ENCODE results near the gene TRIM42.

The TRIM42 gene

DNA sequence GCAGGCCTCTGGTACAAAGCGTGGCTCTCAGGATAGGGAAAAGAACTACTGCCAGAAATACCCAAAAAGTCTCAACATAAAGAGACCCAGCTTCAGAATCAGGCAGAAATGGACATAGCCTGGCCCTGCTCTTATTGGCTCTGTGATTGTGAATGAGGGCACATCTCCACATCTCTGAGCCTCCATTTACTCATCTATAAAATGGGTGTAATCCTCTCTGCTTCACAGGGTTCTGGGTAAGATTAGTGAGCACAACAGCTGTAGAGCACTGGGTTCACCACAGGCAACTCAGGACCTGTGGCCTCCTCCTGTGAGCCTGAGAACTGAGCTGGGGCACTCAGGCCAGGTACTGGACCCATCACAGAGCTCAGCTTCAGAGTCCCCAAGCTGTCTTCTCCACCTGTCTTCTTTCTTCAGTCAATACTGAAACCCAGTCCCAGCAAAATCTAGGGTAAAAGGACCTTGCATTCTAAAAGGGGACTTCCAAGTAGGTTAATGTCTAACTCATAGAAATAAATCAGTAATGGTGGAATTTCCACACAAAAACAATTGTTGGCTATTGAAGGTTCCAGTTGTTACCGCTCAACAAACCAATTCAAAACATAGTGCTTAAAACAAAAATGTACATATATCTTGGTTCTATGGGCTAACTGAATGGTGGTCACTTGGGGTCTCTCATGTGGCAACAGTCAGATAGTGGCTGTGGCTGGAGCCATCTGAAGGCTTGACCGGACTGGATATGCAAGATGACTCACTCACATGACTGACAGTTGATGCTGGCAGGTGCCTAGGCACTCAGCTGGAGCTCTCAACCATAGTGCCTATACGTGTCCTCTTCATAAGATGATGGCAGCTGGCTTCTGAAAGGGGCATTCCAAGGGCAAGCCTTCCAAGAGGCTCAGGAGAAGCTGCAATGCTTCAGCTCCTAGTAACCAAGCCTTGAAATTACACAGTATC, 47.3 kb downstream of the TRIM42 start:
- H3K27me3 ChIP-seq (ENCODE audit: control insufficient read depth in 2 of 2, insufficient read depth in 2 of 2, low read length in 2 of 2), result no peaks in the 10 kb centered on the region
- H3K36me3 ChIP-seq (ENCODE audit: control insufficient read depth in 2 of 2, insufficient read depth in 2 of 2, low read length in 2 of 2), result no peaks in the 10 kb centered on the region

DNA sequence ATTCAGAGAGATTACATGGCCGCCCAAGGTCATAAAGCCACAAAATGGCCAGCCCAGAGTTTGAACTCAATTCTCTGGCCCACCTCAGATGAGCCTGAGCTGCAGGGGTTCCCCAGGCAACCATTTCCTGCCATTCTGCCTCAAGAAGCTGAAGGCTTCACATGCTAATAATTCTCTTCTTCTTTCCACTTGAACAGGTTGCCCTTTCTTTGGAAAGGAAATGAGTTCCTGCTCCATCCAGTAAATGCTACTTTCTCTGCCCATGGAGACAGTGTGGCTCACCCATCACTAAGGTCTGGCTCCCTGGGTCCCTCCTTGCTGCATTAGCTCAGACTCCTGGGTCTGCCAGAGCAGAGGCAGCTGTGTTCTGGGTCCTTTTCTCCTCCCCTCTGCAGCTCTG, 48.2 kb downstream of the TRIM42 start:
- no peak overlapping the region for H3K9ac ChIP-seq (ENCODE audit: low read depth in 1 of 2, low read length in 2 of 2)
- no peaks in the 10 kb centered on the region for H3K4me1 ChIP-seq (ENCODE audit: control insufficient read depth in 2 of 2, insufficient read depth in 2 of 2, low read length in 2 of 2)
- H3K4me3 ChIP-seq (ENCODE audit: low read length in 2 of 2), result no peak overlapping the region
- H3K9me3 ChIP-seq (ENCODE audit: control insufficient read depth in 2 of 2, low read length in 2 of 2), result no peaks in the 10 kb centered on the region
- H3K27me3 ChIP-seq (ENCODE audit: control insufficient read depth in 2 of 2, insufficient read depth in 2 of 2, low read length in 2 of 2), result no peaks in the 10 kb centered on the region
- no peak overlapping the region for H3K27ac ChIP-seq (ENCODE audit: low read depth in 2 of 2, low read length in 2 of 2)
- H3K36me3 ChIP-seq (ENCODE audit: control insufficient read depth in 2 of 2, insufficient read depth in 2 of 2, low read length in 2 of 2), result no peaks in the 10 kb centered on the region

More for the DNA sequence above, 47.3 kb downstream of the TRIM42 start:
- Histone ChIP-seq H3K27ac (ENCODE audit: low read depth in 2 of 2, low read length in 2 of 2) (no peak overlapping the region), H3K9ac (ENCODE audit: low read depth in 1 of 2, low read length in 2 of 2) (no peak overlapping the region), H3K4me1 (ENCODE audit: control insufficient read depth in 2 of 2, insufficient read depth in 2 of 2, low read length in 2 of 2) (no peaks in the 10 kb centered on the region), H3K9me3 (ENCODE audit: control insufficient read depth in 2 of 2, low read length in 2 of 2) (no peaks in the 10 kb centered on the region), H3K4me3 (ENCODE audit: low read length in 2 of 2) (no peak overlapping the region)

DNA sequence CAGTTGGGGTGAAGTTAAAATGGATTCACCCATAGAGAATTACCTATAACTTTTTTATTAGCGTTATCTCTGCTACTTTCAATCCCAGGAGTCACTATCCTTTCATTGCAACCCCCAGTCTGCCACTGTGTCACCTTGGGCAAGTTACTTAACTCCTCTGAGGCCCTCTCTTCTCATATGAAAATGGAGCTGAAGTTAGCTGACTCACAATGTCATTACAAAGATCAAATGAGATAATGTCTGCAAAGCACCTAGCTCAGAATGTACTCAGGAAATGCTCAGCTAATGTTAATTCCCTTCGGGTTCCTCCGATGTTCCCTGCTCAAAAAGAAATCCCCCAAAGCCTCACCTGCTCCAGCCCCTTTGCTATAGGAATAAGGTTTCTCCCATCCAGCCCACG, 50.0 kb downstream of the TRIM42 start:
- no peaks in the 10 kb centered on the region for H3K36me3 ChIP-seq (ENCODE audit: control insufficient read depth in 2 of 2, insufficient read depth in 2 of 2, low read length in 2 of 2)
- H3K4me3 ChIP-seq (ENCODE audit: low read length in 2 of 2), result no peak overlapping the region
- no peak overlapping the region for H3K27ac ChIP-seq (ENCODE audit: low read depth in 2 of 2, low read length in 2 of 2)
- no peak overlapping the region for H3K9ac ChIP-seq (ENCODE audit: low read depth in 1 of 2, low read length in 2 of 2)
- H3K4me1 ChIP-seq (ENCODE audit: control insufficient read depth in 2 of 2, insufficient read depth in 2 of 2, low read length in 2 of 2), result no peaks in the 10 kb centered on the region
- H3K9me3 ChIP-seq (ENCODE audit: control insufficient read depth in 2 of 2, low read length in 2 of 2), result no peaks in the 10 kb centered on the region
- no peaks in the 10 kb centered on the region for H3K27me3 ChIP-seq (ENCODE audit: control insufficient read depth in 2 of 2, insufficient read depth in 2 of 2, low read length in 2 of 2)

DNA sequence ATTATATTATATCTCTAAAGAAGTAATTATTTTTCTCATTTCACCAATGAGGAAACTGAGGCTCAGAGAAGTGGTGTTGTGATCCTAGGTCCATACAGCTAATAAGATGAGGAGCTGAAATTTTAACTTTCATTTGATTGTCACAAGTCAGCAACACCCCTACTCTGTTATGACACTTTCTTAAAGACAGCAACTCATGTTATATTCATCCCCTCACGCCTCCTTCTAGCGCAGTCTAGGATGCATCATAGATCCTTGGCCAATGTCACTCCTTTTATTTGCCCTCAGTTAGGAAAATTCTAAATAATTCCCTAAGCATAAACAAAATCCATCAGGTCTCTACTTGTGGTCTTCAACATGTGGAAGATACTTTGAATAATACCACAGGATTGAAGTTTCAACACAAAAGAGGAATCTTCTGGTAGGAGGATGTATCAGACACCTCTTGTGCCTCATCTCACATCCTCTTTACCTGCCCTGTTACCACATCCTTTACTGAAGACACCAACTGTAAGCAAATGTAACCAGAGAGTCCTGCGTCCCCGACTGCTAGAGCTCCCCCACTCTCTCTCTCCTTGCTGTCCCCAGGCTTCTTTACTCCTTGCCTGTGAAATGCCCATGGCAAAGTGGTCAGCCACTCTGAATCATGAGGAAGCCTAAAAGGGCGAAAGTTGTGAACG, 53.7 kb downstream of the TRIM42 start:
- Histone ChIP-seq H3K9ac (ENCODE audit: low read depth in 1 of 2, low read length in 2 of 2) (no peak overlapping the region), H3K27ac (ENCODE audit: low read depth in 2 of 2, low read length in 2 of 2) (no peak overlapping the region), H3K27me3 (ENCODE audit: control insufficient read depth in 2 of 2, insufficient read depth in 2 of 2, low read length in 2 of 2) (no peaks in the 10 kb centered on the region), H3K36me3 (ENCODE audit: control insufficient read depth in 2 of 2, insufficient read depth in 2 of 2, low read length in 2 of 2) (no peaks in the 10 kb centered on the region), H3K4me1 (ENCODE audit: control insufficient read depth in 2 of 2, insufficient read depth in 2 of 2, low read length in 2 of 2) (no peaks in the 10 kb centered on the region), H3K9me3 (ENCODE audit: control insufficient read depth in 2 of 2, low read length in 2 of 2) (no peaks in the 10 kb centered on the region), H3K4me3 (ENCODE audit: low read length in 2 of 2) (no peak overlapping the region)

DNA sequence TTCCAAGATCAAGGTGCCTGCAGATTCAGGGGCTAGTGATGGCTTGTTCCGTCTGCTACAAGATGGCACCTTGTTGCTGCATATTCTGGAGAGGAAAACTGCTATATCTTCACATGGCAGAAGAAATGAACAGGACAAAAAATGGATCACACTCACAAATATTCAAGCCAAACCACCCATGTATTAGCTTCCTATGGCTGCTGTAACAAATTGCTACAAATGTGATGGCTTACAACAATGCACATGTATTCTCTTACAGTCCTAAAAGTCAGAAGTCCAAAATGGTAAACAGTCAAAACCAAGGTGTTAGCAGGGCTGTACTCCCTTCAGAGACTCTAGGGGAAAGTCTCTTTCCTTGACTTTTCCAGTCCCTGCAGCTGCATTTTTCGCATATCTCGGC, 55.8 kb downstream of the TRIM42 start:
- Histone ChIP-seq H3K9me3 (ENCODE audit: control insufficient read depth in 2 of 2, low read length in 2 of 2) (no peaks in the 10 kb centered on the region), H3K36me3 (ENCODE audit: control insufficient read depth in 2 of 2, insufficient read depth in 2 of 2, low read length in 2 of 2) (no peaks in the 10 kb centered on the region), H3K4me1 (ENCODE audit: control insufficient read depth in 2 of 2, insufficient read depth in 2 of 2, low read length in 2 of 2) (no peaks in the 10 kb centered on the region), H3K27ac (ENCODE audit: low read depth in 2 of 2, low read length in 2 of 2) (no peak overlapping the region), H3K4me3 (ENCODE audit: low read length in 2 of 2) (no peak overlapping the region), H3K9ac (ENCODE audit: low read depth in 1 of 2, low read length in 2 of 2) (no peak overlapping the region), H3K27me3 (ENCODE audit: control insufficient read depth in 2 of 2, insufficient read depth in 2 of 2, low read length in 2 of 2) (peaks cover 0 to 3% of the 10 kb centered on the region in 2 donors)

DNA sequence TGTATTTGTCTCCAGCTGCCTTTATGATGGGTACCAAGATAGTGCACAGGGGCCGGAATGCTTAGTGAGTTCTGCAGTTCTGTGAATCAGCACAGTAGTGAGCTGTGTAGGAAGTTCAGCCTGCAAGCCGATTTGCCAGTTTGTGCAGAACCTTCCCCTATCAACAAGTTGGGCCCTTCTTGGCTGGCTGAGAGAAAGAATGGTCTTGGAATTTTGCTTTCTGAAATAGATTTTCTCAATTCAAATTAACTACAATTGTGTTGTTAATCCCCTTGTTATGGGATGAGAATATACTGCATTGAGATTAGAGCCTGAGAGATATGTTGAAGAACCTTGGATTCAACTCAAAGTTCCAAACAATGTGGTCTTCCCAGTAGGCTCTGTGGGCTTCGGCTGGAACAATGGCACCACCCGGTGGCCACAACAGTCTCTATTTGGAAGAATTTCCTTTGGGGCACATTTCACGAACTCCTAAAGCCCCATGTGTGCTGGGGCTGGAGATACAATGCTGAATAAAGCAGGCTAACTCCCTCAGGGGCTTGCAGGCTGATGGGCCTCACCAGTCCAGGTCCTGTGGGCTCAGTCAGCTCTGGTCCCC, 59.1 kb downstream of the TRIM42 start:
- peaks cover 0 to 3% of the 10 kb centered on the region in 2 donors for H3K27me3 ChIP-seq (ENCODE audit: control insufficient read depth in 2 of 2, insufficient read depth in 2 of 2, low read length in 2 of 2)
- H3K4me3 ChIP-seq (ENCODE audit: low read length in 2 of 2), result no peak overlapping the region
- no peaks in the 10 kb centered on the region for H3K36me3 ChIP-seq (ENCODE audit: control insufficient read depth in 2 of 2, insufficient read depth in 2 of 2, low read length in 2 of 2)
- no peak overlapping the region for H3K9ac ChIP-seq (ENCODE audit: low read depth in 1 of 2, low read length in 2 of 2)
- H3K9me3 ChIP-seq (ENCODE audit: control insufficient read depth in 2 of 2, low read length in 2 of 2), result no peaks in the 10 kb centered on the region
- no peaks in the 10 kb centered on the region for H3K4me1 ChIP-seq (ENCODE audit: control insufficient read depth in 2 of 2, insufficient read depth in 2 of 2, low read length in 2 of 2)
- H3K27ac ChIP-seq (ENCODE audit: low read depth in 2 of 2, low read length in 2 of 2), result no peak overlapping the region

DNA sequence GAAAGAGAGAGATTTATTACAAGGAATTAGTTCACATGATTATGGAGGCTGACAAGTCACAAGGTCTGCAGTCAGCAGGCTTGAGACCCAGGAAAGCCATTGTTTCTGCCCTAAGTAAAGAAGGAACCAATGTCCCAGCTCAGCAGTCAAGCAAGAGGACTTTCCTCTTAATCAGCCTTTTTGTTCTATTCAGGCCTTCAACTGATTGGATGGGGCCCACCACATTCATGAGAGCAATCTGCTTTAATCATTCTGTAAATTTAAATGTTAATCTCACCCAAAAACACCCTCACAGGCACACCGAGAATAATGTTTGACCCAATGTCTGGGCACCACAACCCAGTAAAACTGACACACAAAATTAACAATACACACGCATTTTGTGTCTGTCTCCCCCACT, 64.3 kb downstream of the TRIM42 start:
- no peak overlapping the region for H3K4me3 ChIP-seq (ENCODE audit: low read length in 2 of 2)

DNA sequence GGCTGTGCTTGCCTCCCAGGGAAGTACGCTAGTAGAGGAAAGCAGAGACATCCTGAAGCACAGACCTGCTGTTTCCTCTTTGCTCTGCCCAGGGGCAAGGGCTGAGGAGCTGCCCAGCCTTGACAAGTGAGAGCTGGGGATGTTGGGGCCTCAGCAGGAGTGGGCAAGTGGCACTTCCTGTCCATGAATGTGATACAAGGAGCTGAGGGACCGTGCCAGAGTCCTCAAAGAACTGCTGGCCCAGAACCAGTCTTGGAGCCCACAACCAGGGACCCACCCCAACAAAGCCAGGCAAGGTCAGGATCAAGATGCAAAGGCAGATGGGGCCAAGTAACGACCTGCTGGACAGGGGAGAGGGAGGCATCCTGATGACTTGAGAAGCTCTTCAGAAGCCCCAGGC, 70.3 kb downstream of the TRIM42 start:
- Histone ChIP-seq H3K9ac (ENCODE audit: low read depth in 1 of 2, low read length in 2 of 2) (no peak overlapping the region), H3K4me1 (ENCODE audit: control insufficient read depth in 2 of 2, insufficient read depth in 2 of 2, low read length in 2 of 2) (no peaks in the 10 kb centered on the region), H3K27ac (ENCODE audit: low read depth in 2 of 2, low read length in 2 of 2) (no peak overlapping the region), H3K4me3 (ENCODE audit: low read length in 2 of 2) (no peak overlapping the region), H3K27me3 (ENCODE audit: control insufficient read depth in 2 of 2, insufficient read depth in 2 of 2, low read length in 2 of 2) (peaks cover 0 to 4% of the 10 kb centered on the region in 2 donors), H3K9me3 (ENCODE audit: control insufficient read depth in 2 of 2, low read length in 2 of 2) (no peaks in the 10 kb centered on the region), H3K36me3 (ENCODE audit: control insufficient read depth in 2 of 2, insufficient read depth in 2 of 2, low read length in 2 of 2) (no peaks in the 10 kb centered on the region)

More for the DNA sequence above, 64.3 kb downstream of the TRIM42 start:
- H3K27me3 ChIP-seq (ENCODE audit: control insufficient read depth in 2 of 2, insufficient read depth in 2 of 2, low read length in 2 of 2), result peaks cover 0 to 3% of the 10 kb centered on the region in 2 donors
- no peak overlapping the region for H3K27ac ChIP-seq (ENCODE audit: low read depth in 2 of 2, low read length in 2 of 2)
- H3K9me3 ChIP-seq (ENCODE audit: control insufficient read depth in 2 of 2, low read length in 2 of 2), result no peaks in the 10 kb centered on the region
- H3K36me3 ChIP-seq (ENCODE audit: control insufficient read depth in 2 of 2, insufficient read depth in 2 of 2, low read length in 2 of 2), result no peaks in the 10 kb centered on the region
- no peak overlapping the region for H3K9ac ChIP-seq (ENCODE audit: low read depth in 1 of 2, low read length in 2 of 2)
- no peaks in the 10 kb centered on the region for H3K4me1 ChIP-seq (ENCODE audit: control insufficient read depth in 2 of 2, insufficient read depth in 2 of 2, low read length in 2 of 2)

DNA sequence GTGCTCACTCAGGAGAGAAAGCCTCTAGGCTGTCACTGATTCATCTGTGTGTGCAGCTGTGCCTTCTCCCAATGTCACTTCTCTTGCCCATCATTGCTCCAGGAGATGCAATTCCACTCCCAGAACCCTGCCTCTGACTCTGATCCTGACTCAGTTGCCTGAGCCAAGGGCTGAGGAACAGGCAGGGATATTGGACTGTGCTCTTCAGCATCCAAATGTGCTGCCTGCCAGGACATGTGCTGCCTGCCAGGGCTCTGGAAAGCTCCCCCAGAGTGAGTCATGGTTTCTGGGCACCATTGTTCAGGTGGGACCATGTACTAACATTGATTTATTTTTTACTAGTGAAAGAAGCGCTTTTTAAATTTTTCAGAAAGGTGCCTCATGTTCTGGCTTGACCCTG, 71.0 kb downstream of the TRIM42 start:
- H3K9ac ChIP-seq (ENCODE audit: low read depth in 1 of 2, low read length in 2 of 2), result no peak overlapping the region
- H3K27ac ChIP-seq (ENCODE audit: low read depth in 2 of 2, low read length in 2 of 2), result no peak overlapping the region
- H3K9me3 ChIP-seq (ENCODE audit: control insufficient read depth in 2 of 2, low read length in 2 of 2), result no peaks in the 10 kb centered on the region
- H3K27me3 ChIP-seq (ENCODE audit: control insufficient read depth in 2 of 2, insufficient read depth in 2 of 2, low read length in 2 of 2), result peaks cover 0 to 4% of the 10 kb centered on the region in 2 donors
- no peaks in the 10 kb centered on the region for H3K36me3 ChIP-seq (ENCODE audit: control insufficient read depth in 2 of 2, insufficient read depth in 2 of 2, low read length in 2 of 2)
- H3K4me1 ChIP-seq (ENCODE audit: control insufficient read depth in 2 of 2, insufficient read depth in 2 of 2, low read length in 2 of 2), result no peaks in the 10 kb centered on the region
- H3K4me3 ChIP-seq (ENCODE audit: low read length in 2 of 2), result no peak overlapping the region
